GM10847 (cell line): ENCODE data around the gene SATB1.

Experiments
- POLR2A ChIP-seq: IDR thresholded peaks from 2 replicates; pipeline ENCODE4 v1.6.1; 2011; ENCODE audit not compliant: insufficient read length; ENCODE audit errors: extremely low read depth

SATB1 gene

GRCh38 chr3:18417904-18418572 lies 7.1 kb downstream of the SATB1 start:
- no peak for TF ChIP-seq POLR2A

- TF ChIP-seq POLR2A, result no peak
Measured at GRCh38 chr3:18416332-18416731, 8.8 kb downstream of the SATB1 start.

GRCh38 chr3:18415839-18416238 lies 9.3 kb downstream of the SATB1 start:
- no peak for TF ChIP-seq POLR2A

GRCh38 chr3:18415167-18415566 lies 10.0 kb downstream of the SATB1 start:
- no peak for TF ChIP-seq POLR2A

- TF ChIP-seq POLR2A, result no peak
Measured at GRCh38 chr3:18412684-18413083, 12.5 kb downstream of the SATB1 start.

- no peak for TF ChIP-seq POLR2A
Measured at GRCh38 chr3:18411541-18411940, 13.6 kb downstream of the SATB1 start.

- TF ChIP-seq POLR2A, result no peak
Measured at GRCh38 chr3:18410205-18410604, 14.9 kb downstream of the SATB1 start.

- TF ChIP-seq POLR2A, result no peak
Measured at GRCh38 chr3:18409266-18409665, 15.9 kb downstream of the SATB1 start.

- no peak for TF ChIP-seq POLR2A
Measured at GRCh38 chr3:18405141-18405540, 20.0 kb downstream of the SATB1 start.

- no peak for TF ChIP-seq POLR2A
Measured at GRCh38 chr3:18403061-18403460, 22.1 kb downstream of the SATB1 start.

- no peak for TF ChIP-seq POLR2A
Measured at GRCh38 chr3:18402239-18402799, 22.8 kb downstream of the SATB1 start.

GRCh38 chr3:18401300-18401961 lies 23.7 kb downstream of the SATB1 start:
- TF ChIP-seq POLR2A, result no peak

GRCh38 chr3:18398448-18398847 lies 26.7 kb downstream of the SATB1 start:
- no peak for TF ChIP-seq POLR2A

GRCh38 chr3:18396428-18396827 lies 28.7 kb downstream of the SATB1 start:
- no peak for TF ChIP-seq POLR2A

- no peak for TF ChIP-seq POLR2A
Measured at GRCh38 chr3:18394384-18394995, 30.6 kb downstream of the SATB1 start.

- no peak for TF ChIP-seq POLR2A
Measured at GRCh38 chr3:18393906-18394305, 31.2 kb downstream of the SATB1 start.
